ENCODE data around the gene ARMH3.

The ARMH3 gene

DNA sequence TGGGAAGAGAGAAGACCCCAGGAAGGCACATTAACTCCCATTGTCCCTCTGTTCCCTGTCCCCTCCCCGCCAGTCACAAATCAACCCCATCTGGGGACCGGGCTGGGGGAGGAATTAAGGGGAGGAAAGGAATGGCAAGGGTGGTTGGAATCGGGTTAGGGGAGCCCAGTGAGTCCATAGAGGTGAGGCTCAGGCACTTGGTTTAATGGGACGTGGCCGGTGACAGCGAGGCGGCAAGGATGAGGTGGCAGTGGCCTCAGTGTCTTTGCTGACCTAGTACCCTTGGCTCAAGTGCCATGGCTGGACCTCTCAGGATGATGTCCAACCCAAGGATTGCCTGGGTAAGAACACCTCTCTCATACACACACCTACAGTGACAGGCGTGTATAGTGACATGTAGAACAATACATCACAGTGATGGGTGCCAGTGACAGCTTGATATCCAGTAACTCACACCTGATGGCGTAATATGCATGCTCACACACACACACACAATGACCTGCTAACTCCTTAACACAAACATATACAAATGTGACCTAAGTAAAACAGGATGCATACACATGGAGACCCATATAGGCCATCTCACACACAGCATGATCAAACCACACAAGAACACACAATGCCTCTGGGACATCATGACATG is 224.7 kb downstream of the ARMH3 start:
- no peak for DNase-seq (ENCODE audit: low read depth in 2 of 2)

- DNase-seq (ENCODE audit: low read depth in 2 of 2) = peak; percentile 81 to 85
These were observed 225.4 kb downstream of the ARMH3 start for GRCh38 chr10:101830322-101831168.

DNA sequence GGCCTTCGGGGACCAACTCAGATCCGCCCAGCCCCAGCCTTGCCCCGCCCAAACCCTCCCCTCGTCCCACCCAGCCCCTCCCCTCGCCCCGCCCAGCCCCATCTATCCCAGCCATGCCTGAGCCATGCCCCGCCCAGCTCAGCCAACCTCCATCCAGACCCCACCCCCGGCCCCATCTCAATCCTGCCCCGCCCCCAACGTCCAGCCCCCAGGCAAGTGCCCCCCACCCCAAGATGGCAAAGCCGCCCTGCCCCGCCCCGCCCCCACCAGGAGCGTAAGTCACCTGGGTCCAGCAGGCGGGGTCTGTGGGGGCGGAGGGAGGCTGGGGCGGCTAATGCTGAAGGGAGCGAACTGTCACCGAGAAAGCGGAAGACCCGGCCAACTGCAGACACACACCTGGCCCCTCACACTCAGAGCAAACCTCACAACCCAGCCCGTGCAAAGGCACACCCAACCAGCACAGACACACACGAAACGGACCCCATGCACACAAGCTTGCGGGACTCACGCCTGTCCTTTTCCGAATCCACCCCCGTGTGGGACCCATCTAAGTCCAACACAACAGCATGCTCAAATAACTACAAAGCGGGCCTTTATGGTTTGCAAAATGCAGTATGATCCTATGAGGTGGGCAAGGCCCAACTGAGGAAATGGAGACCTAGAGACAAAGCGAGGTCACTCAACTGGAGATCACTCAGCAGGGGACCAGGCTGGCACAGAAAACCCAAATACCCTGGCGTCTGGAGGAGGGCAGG is 226.2 kb downstream of the ARMH3 start:
- DNase-seq (ENCODE audit: low read depth in 2 of 2) = peak; percentile 36 to 55

- no peak for DNase-seq (ENCODE audit: low read depth in 2 of 2)
These were observed 227.0 kb downstream of the ARMH3 start for GRCh38 chr10:101828766-101829551.

DNA sequence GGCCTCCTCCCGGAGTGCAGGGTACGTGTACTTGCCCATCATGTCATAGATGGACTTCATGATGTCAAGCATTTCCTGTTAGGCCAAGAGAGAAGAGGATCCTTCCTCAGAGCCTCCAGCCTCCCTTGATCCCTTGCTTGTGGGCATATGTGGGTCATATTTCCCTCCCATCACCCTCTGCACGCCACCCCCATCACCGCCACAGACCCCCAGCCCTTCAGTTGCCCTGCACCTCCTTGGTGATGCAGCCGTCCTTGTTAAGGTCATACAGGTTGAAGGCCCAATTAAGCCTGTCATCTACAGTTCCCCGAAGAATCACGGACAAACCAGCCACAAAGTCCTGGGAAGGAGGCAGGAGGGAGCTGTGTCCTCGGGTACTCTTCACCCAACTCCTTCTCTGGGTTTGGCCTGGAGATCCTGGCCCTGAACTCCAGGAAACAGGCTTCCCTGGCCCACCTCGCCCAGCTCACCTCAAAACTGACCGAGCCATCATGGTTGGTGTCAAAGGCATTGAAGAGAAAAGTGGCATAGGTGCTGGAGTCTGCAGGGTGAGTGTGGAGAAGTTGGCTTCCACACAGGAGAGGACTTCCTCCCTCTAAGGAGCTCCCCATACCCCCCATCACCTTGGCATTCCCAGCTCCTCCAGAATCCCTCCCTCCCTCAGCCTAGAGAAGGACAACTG is 227.9 kb downstream of the ARMH3 start:
- DNase-seq (ENCODE audit: low read depth in 2 of 2) = no peak

DNA sequence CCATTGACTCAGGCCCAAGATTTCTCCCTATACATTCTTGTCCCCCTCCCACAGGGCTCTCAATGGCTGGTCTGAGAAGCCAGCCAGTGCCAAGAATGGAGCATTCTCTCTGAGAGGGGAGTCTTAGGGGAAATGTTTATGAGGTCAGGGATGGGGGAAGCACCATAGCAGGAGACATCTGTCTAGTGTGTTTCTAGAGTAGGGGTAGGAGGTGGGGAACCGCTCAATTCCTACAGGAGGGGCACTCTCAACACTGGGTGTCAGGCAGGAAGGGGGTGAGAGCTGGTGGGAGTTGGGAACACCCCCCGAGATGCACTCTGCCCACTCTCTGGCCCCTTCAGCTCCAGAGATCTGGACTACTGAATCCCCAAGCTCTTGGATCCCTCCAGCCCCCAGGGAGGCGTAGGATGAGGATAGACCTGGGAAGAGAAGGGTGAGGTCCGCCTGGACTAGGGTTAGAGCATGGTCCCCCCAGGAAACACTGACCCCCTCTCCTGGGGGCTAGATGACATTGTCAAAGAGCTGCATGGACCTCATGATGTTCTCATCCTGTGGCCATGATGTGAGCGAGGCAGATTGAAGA is 229.0 kb downstream of the ARMH3 start:
- no peak for DNase-seq (ENCODE audit: low read depth in 2 of 2)

- DNase-seq (ENCODE audit: low read depth in 2 of 2) = no peak
These were observed 231.2 kb downstream of the ARMH3 start for GRCh38 chr10:101824736-101825135.

GRCh38 chr10:101818872-101819633 is 236.9 kb downstream of the ARMH3 start:
- no peak for DNase-seq (ENCODE audit: low read depth in 2 of 2)

DNA sequence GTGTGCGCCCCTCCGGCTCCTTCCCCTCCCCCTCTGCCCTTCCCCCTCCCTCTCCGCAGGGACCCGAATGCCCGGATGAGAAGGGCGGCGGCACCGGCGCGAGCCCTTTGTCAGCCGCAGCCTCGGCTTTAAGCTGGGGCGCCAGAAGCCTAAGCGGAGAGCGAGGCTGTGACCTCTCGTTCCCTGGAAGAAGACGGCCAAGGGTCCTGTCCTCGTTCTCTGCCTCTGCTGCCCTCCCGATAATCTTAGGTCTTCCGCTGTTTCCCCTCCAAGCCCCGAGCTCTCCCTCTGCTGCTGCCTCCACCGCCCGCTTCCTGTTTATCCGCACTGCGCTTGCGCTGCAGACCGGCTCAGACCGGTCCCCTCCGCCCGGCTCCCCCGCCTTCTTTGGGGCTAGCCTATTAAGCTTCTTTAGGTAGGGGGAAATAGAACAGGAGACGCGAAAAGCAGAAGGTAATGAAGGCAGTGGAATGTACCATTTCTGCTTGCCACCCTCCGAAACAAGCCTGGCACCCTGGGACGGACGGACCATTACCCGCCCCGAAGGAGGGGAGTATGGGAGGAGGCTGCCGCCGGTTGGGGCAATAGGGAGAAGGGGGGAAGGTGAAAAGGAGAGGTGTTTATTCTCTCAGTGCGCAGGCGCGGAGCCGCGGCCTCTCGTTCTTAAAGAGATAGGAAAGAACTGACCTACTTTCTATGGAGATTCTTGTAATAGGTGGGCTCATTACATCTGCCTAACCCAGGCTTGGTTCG is 237.7 kb downstream of the ARMH3 start, which contains the start of gene OGA:
Gene OGA (minus strand): TSS at position 326 of the 753 bp plus-strand sequence. CDS start 422 bp downstream, outside the sequence.
- peak; percentile 94 to 96 for DNase-seq (ENCODE audit: low read depth in 2 of 2)

DNA sequence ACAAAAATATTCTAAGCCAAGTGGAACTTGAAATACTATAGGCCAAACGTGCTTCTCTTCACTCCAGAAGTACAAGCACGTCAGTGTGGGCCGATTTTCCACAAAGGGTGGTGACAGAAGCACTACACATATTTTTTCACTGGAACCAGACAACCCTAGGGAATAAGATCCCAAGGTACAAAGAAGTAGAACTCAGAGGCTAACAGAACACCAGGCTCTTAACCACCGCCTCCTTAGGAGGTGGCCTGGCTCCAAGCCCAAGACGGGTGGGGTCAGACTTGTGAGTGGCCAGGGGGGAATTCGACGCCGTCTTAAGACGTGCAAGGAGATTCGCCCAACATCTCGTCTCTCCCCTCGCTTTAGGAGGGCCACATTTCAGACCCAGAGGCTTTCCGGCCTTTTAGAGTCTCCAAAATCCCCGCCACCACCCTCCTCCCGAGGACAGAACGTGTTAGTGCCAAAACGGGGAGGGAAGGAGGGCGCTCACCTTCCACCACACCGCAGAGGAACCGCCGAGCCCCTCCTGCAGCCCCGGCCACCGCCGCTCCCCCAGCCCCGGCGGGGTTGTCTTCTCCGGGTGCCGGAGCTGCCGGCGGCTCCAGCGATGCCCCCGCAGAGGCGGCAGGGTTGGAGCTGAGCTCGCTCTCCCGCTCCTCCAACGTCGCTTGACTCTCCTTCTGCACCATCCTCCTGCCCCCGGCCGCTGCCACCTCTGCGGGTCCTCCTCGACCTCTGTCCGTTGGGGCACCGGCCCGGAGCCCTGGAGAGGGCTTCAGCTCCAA is 238.4 kb downstream of the ARMH3 start:
- no peak for DNase-seq (ENCODE audit: low read depth in 2 of 2)

DNA sequence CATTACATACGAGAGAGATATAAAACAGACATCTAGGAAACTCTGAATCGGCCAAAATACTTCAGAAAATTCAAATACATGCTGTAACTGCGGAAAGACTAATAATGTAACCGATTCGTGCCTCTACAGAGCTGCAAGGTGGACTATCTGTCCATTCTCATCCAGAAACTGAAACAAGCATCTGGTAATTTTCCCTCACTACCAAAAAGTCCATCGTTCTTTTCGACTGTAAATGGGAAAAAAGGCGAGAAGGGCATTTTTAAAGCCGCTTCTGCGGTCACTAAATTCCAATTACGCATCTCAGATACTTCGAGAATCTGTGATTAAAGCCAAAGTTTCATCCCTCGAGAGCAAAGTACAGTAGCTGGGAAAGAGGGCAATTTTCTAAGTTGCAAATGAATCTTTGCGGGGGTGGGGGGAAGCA is 239.0 kb downstream of the ARMH3 start:
- DNase-seq (ENCODE audit: low read depth in 2 of 2) = no peak

GRCh38 chr10:101816376-101816775 is 239.6 kb downstream of the ARMH3 start:
- no peak for DNase-seq (ENCODE audit: low read depth in 2 of 2)

GRCh38 chr10:101814466-101815071 is 241.4 kb downstream of the ARMH3 start:
- DNase-seq (ENCODE audit: low read depth in 2 of 2) = no peak

DNA sequence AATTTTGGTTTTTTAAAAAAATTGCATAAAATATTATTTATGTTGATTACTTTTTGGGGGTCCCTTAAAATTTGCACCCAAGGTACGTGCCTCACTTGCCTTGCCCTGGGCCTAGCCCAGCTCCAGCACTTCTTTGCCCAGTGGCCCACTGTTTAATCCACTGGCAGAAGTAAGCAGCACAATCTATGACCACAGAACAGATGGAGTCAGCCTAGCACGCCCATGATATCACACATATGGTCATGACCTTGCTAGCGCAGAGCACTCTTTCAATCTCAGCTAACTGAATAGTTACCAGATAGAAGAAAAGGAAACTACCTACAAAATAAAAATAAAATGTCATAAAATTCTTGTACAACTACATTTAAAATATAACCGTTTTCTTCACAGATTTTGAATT is 243.4 kb downstream of the ARMH3 start:
- DNase-seq (ENCODE audit: low read depth in 2 of 2) = no peak

GRCh38 chr10:101807158-101807557 is 248.8 kb downstream of the ARMH3 start:
- DNase-seq (ENCODE audit: low read depth in 2 of 2) = no peak

DNA sequence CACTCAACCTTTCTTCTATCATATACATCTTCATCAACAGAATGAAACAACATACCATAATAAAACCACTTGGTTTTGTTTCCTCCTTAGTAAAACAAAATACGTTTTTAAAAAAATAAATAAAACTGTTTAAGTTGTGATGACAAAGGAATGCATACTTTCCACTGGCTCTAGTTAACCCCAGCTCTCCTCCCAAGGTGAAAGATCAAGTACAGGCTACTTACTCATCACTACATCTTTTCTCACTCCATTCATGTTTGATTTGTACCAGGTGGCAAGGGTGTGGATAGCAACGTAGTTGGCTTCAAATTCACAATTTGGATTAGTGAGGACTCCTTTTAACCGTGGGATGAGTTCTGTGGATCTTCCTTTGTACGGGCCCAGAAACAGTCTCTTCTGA is 252.5 kb downstream of the ARMH3 start:
- no peak for DNase-seq (ENCODE audit: low read depth in 2 of 2)

- DNase-seq (ENCODE audit: low read depth in 2 of 2) = no peak
These were observed 258.4 kb downstream of the ARMH3 start for GRCh38 chr10:101797403-101798059.

Measured in stimulated activated CD8-positive, alpha-beta memory T cell treated with anti-CD3 and anti-CD28 coated beads, Interleukin-2, amount 100 ng/mL, for 48 hours (primary cell).